IMR-90 (cell line): Measurements from ENCODE around the gene STAC2. TPM values are rescaled to one million over a fixed set of nuclear protein-coding genes. Genes with fewer than 3 reads are reported as not detected.

Source experiments
- ATAC-seq: fragments of 200-7000 bp; cut with Tn5 transposase; 2 replicates; pipeline ENCODE4 v1.9.1; 2020; ENCODE audit warnings: low read depth, mild to moderate bottlenecking, moderate library complexity
- BruUV-seq: library from RNA; stranded (reverse); fragments of 400-500 nt; replicated peaks from 2 replicates; lab custom pipeline; 2021; lab: Mats Ljungman, UMichigan
- CTCF ChIA-PET: fragments of 300-600 bp; formaldehyde crosslinking; extraction: SDS; loops from one replicate; lab custom pipeline; 2021; ENCODE audit warnings: antibody characterized with exemption; lab: Yijun Ruan, JAX
- POLR2A ChIA-PET: fragments of 300-600 bp; sonication (Branson Sonifier 250); formaldehyde crosslinking; loops from one replicate; lab custom pipeline; 2022; ENCODE audit warnings: antibody characterized with exemption; ENCODE audit not compliant: unreplicated experiment; lab: Charles Lee
- DNase-seq: peaks from one replicate; pipeline ENCODE4 v3.0.0; 2013
- H2AFZ ChIP-seq: replicated peaks from 2 replicates; pipeline ENCODE3; 2013; ENCODE audit warnings: low read length, mild to moderate bottlenecking; ENCODE audit not compliant: poor library complexity
- H2AK5ac ChIP-seq: 2 replicates; pipeline ENCODE4 v1.6.1; 2013; ENCODE audit warnings: low read depth, low read length, inconsistent platforms
- H2AK9ac ChIP-seq: replicated peaks from 2 replicates; pipeline ENCODE3; 2013; ENCODE audit warnings: mild to moderate bottlenecking, low read depth, low read length, moderate library complexity; ENCODE audit not compliant: poor library complexity
- H2BK120ac ChIP-seq: 2 replicates; pipeline ENCODE4 v1.6.1; 2013; ENCODE audit warnings: low read depth, low read length, inconsistent platforms
- H2BK15ac ChIP-seq: 3 replicates; pipeline ENCODE4 v1.6.1; 2013; ENCODE audit warnings: low read depth, low read length, inconsistent platforms
- H2BK20ac ChIP-seq: 2 replicates; pipeline ENCODE4 v1.6.1; 2013; ENCODE audit warnings: low read depth, mild to moderate bottlenecking, inconsistent platforms, low read length, moderate library complexity
- H2BK5ac ChIP-seq: 2 replicates; pipeline ENCODE4 v1.6.1; 2013; ENCODE audit warnings: mild to moderate bottlenecking, low read depth, low read length, inconsistent platforms; ENCODE audit not compliant: poor library complexity, severe bottlenecking
- H3K14ac ChIP-seq: replicated peaks from 2 replicates; pipeline ENCODE4 v1.6.1; 2013; ENCODE audit warnings: low read depth, low read length, inconsistent platforms
- H3K18ac ChIP-seq: 2 replicates; pipeline ENCODE4 v1.6.1; 2013; ENCODE audit warnings: low read depth, low read length, control low read depth
- H3K23ac ChIP-seq: 2 replicates; pipeline ENCODE4 v1.6.1; 2013; ENCODE audit warnings: low read depth, low read length, inconsistent platforms
- H3K27ac ChIP-seq: 2 replicates; pipeline ENCODE4 v1.5.1; 2013; ENCODE audit warnings: mild to moderate bottlenecking, control low read depth, low read length; ENCODE audit not compliant: insufficient read depth
- H3K27me3 ChIP-seq: 2 replicates; pipeline ENCODE4 v1.6.1; 2013; ENCODE audit warnings: low read length; ENCODE audit not compliant: control insufficient read depth, insufficient read depth
- H3K36me3 ChIP-seq: 2 replicates; pipeline ENCODE4 v1.6.1; 2013; ENCODE audit warnings: low read length, mixed read lengths; ENCODE audit not compliant: control insufficient read depth, insufficient read depth
- H3K4ac ChIP-seq: 2 replicates; pipeline ENCODE4 v1.6.1; 2013; ENCODE audit warnings: low read depth, low read length, inconsistent platforms
- H3K4me1 ChIP-seq: 2 replicates; pipeline ENCODE4 v1.6.1; 2013; ENCODE audit warnings: low read length, mixed read lengths; ENCODE audit not compliant: control insufficient read depth, insufficient read depth
- H3K4me2 ChIP-seq: 2 replicates; pipeline ENCODE4 v1.6.1; 2013; ENCODE audit warnings: low read depth, mild to moderate bottlenecking, control low read depth, low read length, moderate library complexity
- H3K4me3 ChIP-seq: 2 replicates; pipeline ENCODE4 v1.5.1; 2013; ENCODE audit warnings: low read depth, mild to moderate bottlenecking, control low read depth, low read length, moderate library complexity; ENCODE audit not compliant: insufficient read depth
- H3K56ac ChIP-seq: 2 replicates; pipeline ENCODE4 v1.6.1; 2013; ENCODE audit warnings: low read length, inconsistent platforms; ENCODE audit not compliant: insufficient read depth; ENCODE audit errors: extremely low read depth
- H3K79me1 ChIP-seq, 2 experiments: 2 replicates each; pipeline ENCODE4 v1.6.1; 2013; ENCODE audit warnings: low read length in 2 of 2, inconsistent platforms in 1 of 2, low read depth in 1 of 2
- H3K9ac ChIP-seq: 2 replicates; pipeline ENCODE4 v1.6.1; 2013; ENCODE audit warnings: low read depth, low read length, control low read depth
- H3K9me1 ChIP-seq: 2 replicates; pipeline ENCODE4 v1.6.1; 2013; ENCODE audit warnings: low read length, inconsistent platforms; ENCODE audit not compliant: insufficient read depth
- H3K9me3 ChIP-seq: 2 replicates; pipeline ENCODE4 v1.6.1; 2013; ENCODE audit warnings: low read length; ENCODE audit not compliant: control insufficient read depth, insufficient read depth
- H4K20me1 ChIP-seq: 2 replicates; pipeline ENCODE4 v1.6.1; 2013; ENCODE audit warnings: low read length, inconsistent platforms; ENCODE audit not compliant: insufficient read depth
- H4K5ac ChIP-seq: 2 replicates; pipeline ENCODE4 v1.6.1; 2013; ENCODE audit warnings: mild to moderate bottlenecking, low read depth, low read length, control low read depth
- H4K8ac ChIP-seq, 2 experiments: 2 replicates each; pipeline ENCODE4 v1.6.1; 2013; ENCODE audit warnings: low read depth in 2 of 2, low read length in 2 of 2, control low read depth in 1 of 2, inconsistent platforms in 1 of 2
- H4K91ac ChIP-seq: 2 replicates; pipeline ENCODE4 v1.6.1; 2013; ENCODE audit warnings: low read depth, low read length, inconsistent platforms; ENCODE audit not compliant: insufficient read depth
- CEBPB ChIP-seq: IDR thresholded peaks from 2 replicates; pipeline ENCODE4 v1.6.1; 2012; ENCODE audit warnings: low read depth, low read length, improper control_type of control experiment
- ELK1 ChIP-seq: fragments of 150-350 bp; IDR thresholded peaks from 2 replicates; pipeline ENCODE4 v1.6.1; 2016; ENCODE audit warnings: low read depth, mild to moderate bottlenecking, low read length, moderate library complexity, borderline replicate concordance
- FOS ChIP-seq: fragments of 150-350 bp; IDR thresholded peaks from 2 replicates; pipeline ENCODE4 v1.6.1; 2016; ENCODE audit warnings: low read depth, low read length
- MAZ ChIP-seq: IDR thresholded peaks from 2 replicates; pipeline ENCODE4 v1.6.1; 2012; ENCODE audit warnings: low read depth, mild to moderate bottlenecking, low read length, improper control_type of control experiment, moderate library complexity, borderline replicate concordance
- RAD21 ChIP-seq: IDR thresholded peaks from 2 replicates; pipeline ENCODE4 v1.6.1; 2012; ENCODE audit warnings: low read length, improper control_type of control experiment
- RCOR1 ChIP-seq: IDR thresholded peaks from 2 replicates; pipeline ENCODE4 v1.6.1; 2012; ENCODE audit warnings: mild to moderate bottlenecking, low read length, improper control_type of control experiment; ENCODE audit not compliant: insufficient replicate concordance
- WGBS, 2 experiments: methylation state at CpG; one replicate each; pipeline versions ENCODE4 v1.1.5 to v1.1.7; 2013; ENCODE audit warnings: missing lambda C conversion rate in 2 of 2; ENCODE audit not compliant: insufficient read length in 1 of 2; ENCODE audit errors: extremely low coverage in 2 of 2; 5-methylcytosine and 5-hydroxymethylcytosine counted together
- dilution Hi-C: fragments of 300-500 bp; cut with HindIII; formaldehyde crosslinking; loops from one replicate; pipeline ENCODE4 v1.14.3; 2018; ENCODE audit warnings: low sequenced_read_pairs; ENCODE audit not compliant: unreplicated experiment
- in situ Hi-C: fragments of 300-500 bp; cut with MboI; formaldehyde crosslinking; loops from 3 replicates; pipeline ENCODE4 v1.14.3; 2019; ENCODE audit warnings: low sequenced_read_pairs, inconsistent platforms, mixed read lengths
- intact Hi-C: fragments of 100-400 bp; cut with micrococcal nuclease; formaldehyde crosslinking; loops from 2 replicates; pipeline ENCODE4 v1.10.0; 2022
- polyA plus RNA-seq, 3 experiments: library from polyadenylated mRNA; depleted of rRNA; stranded (reverse); fragments of >200 nt; gene quantifications; 2 replicates each; pipeline ENCODE4 v1.2.3, GENCODE V29; 2012; ENCODE audit warnings: low replicate concordance in 1 of 3
- total RNA-seq: library from RNA; depleted of rRNA; stranded (reverse); fragments of >200 nt; gene quantifications from 2 replicates; pipeline ENCODE4 v1.2.3, GENCODE V29; 2012

STAC2 gene
- total and polyA plus RNA-seq, 2 of the 4 experiments (the other 2 are of a cell fraction) = 0.02 TPM; not detected in 1

- Histone ChIP-seq H3K23ac (no peak overlapping the region), H2AK5ac (no peak overlapping the region), H4K91ac (no peak overlapping the region), H3K27ac (no peak overlapping the region), H3K4me3 (no peak overlapping the region), H3K9me3 (no peaks in the 10 kb centered on the region), H3K36me3 (peaks cover 2% of the 10 kb centered on the region; the same call in 1 of the 2 replicates), H3K4me2 (no peak overlapping the region), H2BK5ac (no peak overlapping the region), H3K56ac (no peak overlapping the region), H4K20me1 (peaks cover 4% of the 10 kb centered on the region; the same call in 1 of the 2 replicates), H3K9ac (no peak overlapping the region), H3K27me3 (peaks cover 19% of the 10 kb centered on the region), H3K4ac (no peak overlapping the region), H2BK20ac (no peak overlapping the region), H2BK15ac (no peak overlapping the region), H3K79me1 (no peaks in the 10 kb centered on the region), H3K14ac (no peak overlapping the region), H3K18ac (no peak overlapping the region), H4K5ac (no peak overlapping the region), H3K9me1 (0 out of 2 replicates have a peak, but pooled peaks cover 3% of the 10 kb centered on the region), H2AFZ (no peak overlapping the region), H2AK9ac (no peak overlapping the region), H2BK120ac (no peak overlapping the region), H3K4me1 (peaks cover 3% of the 10 kb centered on the region; the same call in 1 of the 2 replicates), H4K8ac (no peak overlapping the region)
- POLR2A ChIA-PET = no interaction called here
- dilution Hi-C loops = no loop called here
- intact Hi-C loops = no loop called here
- TF ChIP-seq FOS (no peak), ELK1 (no peak), RCOR1 (no peak), MAZ (no peak), RAD21 (no peak), CEBPB (no peak)
- 80% methylated on average over 2 of the region's 6 CpGs; no CpG with 5 or more reads in 1 of the 2 experiments for WGBS, 2 experiments
- DNase-seq (no peak), ATAC-seq (no peak)
- no TSS peak for BruUV-seq
- in situ Hi-C loops = no loop called here
- CTCF ChIA-PET = no interaction called here
Measured at GRCh38 chr17:39170558-39170957, 55.2 kb downstream of the STAC2 start.
